ENCODE results near the gene IQCM.

DNA sequence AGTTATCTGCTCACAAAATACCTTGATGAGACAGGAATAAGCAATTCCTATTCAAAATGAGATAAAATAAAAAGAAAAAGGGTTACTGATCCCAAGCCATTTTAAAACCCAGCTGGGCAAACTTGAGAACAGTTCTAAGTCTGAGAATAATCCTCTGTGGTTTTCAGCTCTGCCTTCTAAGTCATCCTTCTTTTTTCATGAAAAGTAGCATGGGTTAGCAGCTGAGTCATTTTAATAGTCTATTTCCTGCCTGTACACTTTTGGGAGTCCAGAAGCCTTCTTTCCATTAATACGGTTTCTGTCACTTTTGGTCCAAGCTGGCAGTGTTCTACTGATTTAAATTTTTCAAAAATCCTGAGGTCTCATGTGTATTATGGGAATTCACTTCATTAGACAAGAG is 374.3 kb downstream of the IQCM start:
- TF ChIP-seq, protein P1, sequence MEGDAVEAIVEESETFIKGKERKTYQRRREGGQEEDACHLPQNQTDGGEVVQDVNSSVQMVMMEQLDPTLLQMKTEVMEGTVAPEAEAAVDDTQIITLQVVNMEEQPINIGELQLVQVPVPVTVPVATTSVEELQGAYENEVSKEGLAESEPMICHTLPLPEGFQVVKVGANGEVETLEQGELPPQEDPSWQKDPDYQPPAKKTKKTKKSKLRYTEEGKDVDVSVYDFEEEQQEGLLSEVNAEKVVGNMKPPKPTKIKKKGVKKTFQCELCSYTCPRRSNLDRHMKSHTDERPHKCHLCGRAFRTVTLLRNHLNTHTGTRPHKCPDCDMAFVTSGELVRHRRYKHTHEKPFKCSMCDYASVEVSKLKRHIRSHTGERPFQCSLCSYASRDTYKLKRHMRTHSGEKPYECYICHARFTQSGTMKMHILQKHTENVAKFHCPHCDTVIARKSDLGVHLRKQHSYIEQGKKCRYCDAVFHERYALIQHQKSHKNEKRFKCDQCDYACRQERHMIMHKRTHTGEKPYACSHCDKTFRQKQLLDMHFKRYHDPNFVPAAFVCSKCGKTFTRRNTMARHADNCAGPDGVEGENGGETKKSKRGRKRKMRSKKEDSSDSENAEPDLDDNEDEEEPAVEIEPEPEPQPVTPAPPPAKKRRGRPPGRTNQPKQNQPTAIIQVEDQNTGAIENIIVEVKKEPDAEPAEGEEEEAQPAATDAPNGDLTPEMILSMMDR (IDR thresholded peaks at IDR 0.05), result no peak
- no peak for TF ChIP-seq POLR2A (IDR thresholded peaks at IDR 0.05)
